HEK293 (cell line): ENCODE data around the gene EMC6.

Experiments
- BCL11A ChIP-seq: fragments of 450-650 bp; formaldehyde crosslinking; IDR thresholded peaks from 2 replicates; pipeline ENCODE4 v1.5.1; 2016; ENCODE audit warnings: low read depth, missing biosample characterization, missing genetic modification characterization
- GLIS2 ChIP-seq: fragments of 450-650 bp; formaldehyde crosslinking; IDR thresholded peaks from 2 replicates; pipeline ENCODE4 v1.5.1; 2016; ENCODE audit warnings: missing biosample characterization, missing genetic modification characterization
- HOXC10 ChIP-seq: sonication (generic); formaldehyde crosslinking; IDR thresholded peaks from 2 replicates; pipeline ENCODE4 v1.8.1; 2023; ENCODE audit warnings: mild to moderate bottlenecking, missing genetic modification reagents
- HOXD13 ChIP-seq: sonication (generic); formaldehyde crosslinking; IDR thresholded peaks from 2 replicates; pipeline ENCODE4 v1.8.0; 2022; ENCODE audit warnings: missing genetic modification reagents, borderline replicate concordance
- IKZF3 ChIP-seq: fragments of 450-650 bp; IDR thresholded peaks from 2 replicates; pipeline ENCODE4 v1.5.0; 2018; ENCODE audit warnings: missing biosample characterization, mild to moderate bottlenecking, missing genetic modification characterization, moderate library complexity
- KLF8 ChIP-seq: fragments of 450-650 bp; formaldehyde crosslinking; IDR thresholded peaks from 2 replicates; pipeline ENCODE4 v1.5.1; 2016; ENCODE audit warnings: missing biosample characterization, missing genetic modification characterization
- OVOL3 ChIP-seq: fragments of 450-650 bp; formaldehyde crosslinking; IDR thresholded peaks from 2 replicates; pipeline ENCODE4 v1.5.1; 2016; ENCODE audit warnings: missing biosample characterization, missing genetic modification characterization
- REPIN1 ChIP-seq: fragments of 450-650 bp; formaldehyde crosslinking; IDR thresholded peaks from 2 replicates; pipeline ENCODE4 v1.5.1; 2017; ENCODE audit warnings: missing biosample characterization, missing genetic modification characterization, low read depth
- YY1 ChIP-seq: fragments of 450-650 bp; formaldehyde crosslinking; IDR thresholded peaks from 2 replicates; pipeline ENCODE4 v1.5.1; 2018; ENCODE audit warnings: missing biosample characterization, missing genetic modification characterization
- ZFHX2 ChIP-seq: fragments of 450-650 bp; formaldehyde crosslinking; conservative IDR thresholded peaks from 2 replicates; pipeline ENCODE4 v1.5.1; 2016; ENCODE audit warnings: missing biosample characterization, missing genetic modification characterization
- ZNF221 ChIP-seq: fragments of 450-650 bp; formaldehyde crosslinking; IDR thresholded peaks from 2 replicates; pipeline ENCODE4 v1.5.1; 2017; ENCODE audit warnings: missing biosample characterization, missing genetic modification characterization, borderline replicate concordance
- ZNF555 ChIP-seq: fragments of 450-650 bp; formaldehyde crosslinking; conservative IDR thresholded peaks from 2 replicates; pipeline ENCODE4 v1.5.1; 2017; ENCODE audit warnings: missing biosample characterization, mild to moderate bottlenecking, missing genetic modification characterization, inconsistent platforms
- ZNF560 ChIP-seq: fragments of 450-650 bp; formaldehyde crosslinking; IDR thresholded peaks from 2 replicates; pipeline ENCODE4 v1.5.1; 2017; ENCODE audit warnings: missing biosample characterization, missing genetic modification characterization, borderline replicate concordance
- ZNF707 ChIP-seq: fragments of 450-650 bp; formaldehyde crosslinking; IDR thresholded peaks from 2 replicates; pipeline ENCODE4 v1.5.1; 2016; ENCODE audit warnings: missing biosample characterization, missing genetic modification characterization
- ZNF791 ChIP-seq: fragments of 450-650 bp; formaldehyde crosslinking; IDR thresholded peaks from 2 replicates; pipeline ENCODE4 v1.5.1; 2016; ENCODE audit warnings: missing biosample characterization, missing genetic modification characterization
- TF ChIP-seq, protein P1 (sequence below): fragments of 450-650 bp; formaldehyde crosslinking; IDR thresholded peaks from 2 replicates; pipeline ENCODE4 v1.5.1; 2016; ENCODE audit warnings: missing biosample characterization, missing genetic modification characterization
- TF ChIP-seq, protein P2 (sequence below): fragments of 450-650 bp; formaldehyde crosslinking; IDR thresholded peaks from 2 replicates; pipeline ENCODE4 v1.5.1; 2016; ENCODE audit warnings: missing biosample characterization, missing genetic modification characterization
- TF ChIP-seq, protein P3 (sequence below): fragments of 450-650 bp; formaldehyde crosslinking; IDR thresholded peaks from 2 replicates; pipeline ENCODE4 v1.5.1; 2017; ENCODE audit warnings: missing biosample characterization, missing genetic modification characterization
- TF ChIP-seq, protein P4 (sequence below): fragments of 450-650 bp; formaldehyde crosslinking; IDR thresholded peaks from 2 replicates; pipeline ENCODE4 v1.5.1; 2016; ENCODE audit warnings: missing biosample characterization, missing genetic modification characterization
- TF ChIP-seq, protein P5 (sequence below): fragments of 450-650 bp; formaldehyde crosslinking; IDR thresholded peaks from 2 replicates; pipeline ENCODE4 v1.5.1; 2016; ENCODE audit warnings: missing biosample characterization, missing genetic modification characterization
- TF ChIP-seq, protein P6 (sequence below): fragments of 450-650 bp; formaldehyde crosslinking; IDR thresholded peaks from 2 replicates; pipeline ENCODE4 v1.5.1; 2017; ENCODE audit warnings: missing biosample characterization, missing genetic modification characterization
- TF ChIP-seq, protein P7 (sequence below): fragments of 450-650 bp; formaldehyde crosslinking; IDR thresholded peaks from 2 replicates; pipeline ENCODE4 v1.5.1; 2016; ENCODE audit warnings: missing biosample characterization, missing genetic modification characterization
- TF ChIP-seq, protein P8 (sequence below): fragments of 450-650 bp; formaldehyde crosslinking; IDR thresholded peaks from 2 replicates; pipeline ENCODE4 v1.5.1; 2016; ENCODE audit warnings: missing biosample characterization, missing genetic modification characterization

The EMC6 gene

DNA sequence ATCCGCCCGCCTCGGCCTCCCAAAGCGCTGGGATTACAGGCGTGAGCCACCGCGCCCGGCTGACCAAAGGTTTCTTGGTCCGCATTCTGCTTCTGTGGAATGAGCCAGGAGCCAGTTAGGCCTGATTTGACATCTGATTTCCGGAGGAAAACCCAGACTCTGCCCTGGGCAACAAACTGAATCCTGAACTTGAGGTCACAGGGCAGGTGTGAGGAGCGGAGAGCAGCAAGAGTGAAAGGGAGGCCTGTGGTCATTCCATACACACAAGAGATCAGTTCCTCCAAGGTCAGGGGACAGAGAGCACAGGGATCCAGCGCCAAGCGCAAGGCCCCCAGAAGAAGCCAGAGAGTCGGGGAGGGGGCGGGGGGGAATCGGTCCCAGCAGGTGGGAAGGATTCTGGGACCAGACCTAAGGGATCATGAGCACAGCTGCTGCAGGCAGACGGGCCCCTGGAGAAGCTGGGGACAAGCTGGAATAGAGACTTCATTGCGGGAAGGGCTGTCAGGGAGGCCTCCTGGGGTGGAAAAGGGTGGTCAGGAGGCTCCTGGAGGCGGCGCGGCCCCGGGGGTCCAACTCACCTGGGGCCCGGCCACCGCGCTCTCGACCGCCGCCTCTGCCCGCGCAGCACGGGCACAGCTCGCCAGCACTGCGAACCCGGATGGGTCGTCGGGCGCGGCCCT is 33.0 kb upstream of the EMC6 start (continued):
- no peak for TF ChIP-seq ZNF560 (tag by site-specific recombination)
- TF ChIP-seq, protein P1, sequence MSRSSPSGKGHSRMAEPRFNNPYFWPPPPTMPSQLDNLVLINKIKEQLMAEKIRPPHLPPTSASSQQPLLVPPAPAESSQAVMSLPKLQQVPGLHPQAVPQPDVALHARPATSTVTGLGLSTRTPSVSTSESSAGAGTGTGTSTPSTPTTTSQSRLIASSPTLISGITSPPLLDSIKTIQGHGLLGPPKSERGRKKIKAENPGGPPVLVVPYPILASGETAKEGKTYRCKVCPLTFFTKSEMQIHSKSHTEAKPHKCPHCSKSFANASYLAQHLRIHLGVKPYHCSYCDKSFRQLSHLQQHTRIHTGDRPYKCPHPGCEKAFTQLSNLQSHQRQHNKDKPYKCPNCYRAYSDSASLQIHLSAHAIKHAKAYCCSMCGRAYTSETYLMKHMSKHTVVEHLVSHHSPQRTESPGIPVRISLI (tag by site-specific recombination): no peak
- TF ChIP-seq, protein P2, sequence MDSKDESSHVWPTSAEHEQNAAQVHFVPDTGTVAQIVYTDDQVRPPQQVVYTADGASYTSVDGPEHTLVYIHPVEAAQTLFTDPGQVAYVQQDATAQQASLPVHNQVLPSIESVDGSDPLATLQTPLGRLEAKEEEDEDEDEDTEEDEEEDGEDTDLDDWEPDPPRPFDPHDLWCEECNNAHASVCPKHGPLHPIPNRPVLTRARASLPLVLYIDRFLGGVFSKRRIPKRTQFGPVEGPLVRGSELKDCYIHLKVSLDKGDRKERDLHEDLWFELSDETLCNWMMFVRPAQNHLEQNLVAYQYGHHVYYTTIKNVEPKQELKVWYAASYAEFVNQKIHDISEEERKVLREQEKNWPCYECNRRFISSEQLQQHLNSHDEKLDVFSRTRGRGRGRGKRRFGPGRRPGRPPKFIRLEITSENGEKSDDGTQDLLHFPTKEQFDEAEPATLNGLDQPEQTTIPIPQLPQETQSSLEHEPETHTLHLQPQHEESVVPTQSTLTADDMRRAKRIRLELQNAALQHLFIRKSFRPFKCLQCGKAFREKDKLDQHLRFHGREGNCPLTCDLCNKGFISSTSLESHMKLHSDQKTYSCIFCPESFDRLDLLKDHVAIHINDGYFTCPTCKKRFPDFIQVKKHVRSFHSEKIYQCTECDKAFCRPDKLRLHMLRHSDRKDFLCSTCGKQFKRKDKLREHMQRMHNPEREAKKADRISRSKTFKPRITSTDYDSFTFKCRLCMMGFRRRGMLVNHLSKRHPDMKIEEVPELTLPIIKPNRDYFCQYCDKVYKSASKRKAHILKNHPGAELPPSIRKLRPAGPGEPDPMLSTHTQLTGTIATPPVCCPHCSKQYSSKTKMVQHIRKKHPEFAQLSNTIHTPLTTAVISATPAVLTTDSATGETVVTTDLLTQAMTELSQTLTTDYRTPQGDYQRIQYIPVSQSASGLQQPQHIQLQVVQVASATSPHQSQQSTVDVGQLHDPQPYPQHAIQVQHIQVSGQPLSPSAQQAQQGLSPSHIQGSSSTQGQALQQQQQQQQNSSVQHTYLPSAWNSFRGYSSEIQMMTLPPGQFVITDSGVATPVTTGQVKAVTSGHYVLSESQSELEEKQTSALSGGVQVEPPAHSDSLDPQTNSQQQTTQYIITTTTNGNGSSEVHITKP (tag by site-specific recombination): no peak
- TF ChIP-seq IKZF3 (tag by site-specific recombination): no peak
- no peak for TF ChIP-seq ZNF791
- no peak for TF ChIP-seq OVOL3 (tag by site-specific recombination)
- 0 out of 2 replicates have a peak, but pooled peaks have one; percentile 16 for TF ChIP-seq BCL11A (tag by site-specific recombination)
- TF ChIP-seq, protein P3, sequence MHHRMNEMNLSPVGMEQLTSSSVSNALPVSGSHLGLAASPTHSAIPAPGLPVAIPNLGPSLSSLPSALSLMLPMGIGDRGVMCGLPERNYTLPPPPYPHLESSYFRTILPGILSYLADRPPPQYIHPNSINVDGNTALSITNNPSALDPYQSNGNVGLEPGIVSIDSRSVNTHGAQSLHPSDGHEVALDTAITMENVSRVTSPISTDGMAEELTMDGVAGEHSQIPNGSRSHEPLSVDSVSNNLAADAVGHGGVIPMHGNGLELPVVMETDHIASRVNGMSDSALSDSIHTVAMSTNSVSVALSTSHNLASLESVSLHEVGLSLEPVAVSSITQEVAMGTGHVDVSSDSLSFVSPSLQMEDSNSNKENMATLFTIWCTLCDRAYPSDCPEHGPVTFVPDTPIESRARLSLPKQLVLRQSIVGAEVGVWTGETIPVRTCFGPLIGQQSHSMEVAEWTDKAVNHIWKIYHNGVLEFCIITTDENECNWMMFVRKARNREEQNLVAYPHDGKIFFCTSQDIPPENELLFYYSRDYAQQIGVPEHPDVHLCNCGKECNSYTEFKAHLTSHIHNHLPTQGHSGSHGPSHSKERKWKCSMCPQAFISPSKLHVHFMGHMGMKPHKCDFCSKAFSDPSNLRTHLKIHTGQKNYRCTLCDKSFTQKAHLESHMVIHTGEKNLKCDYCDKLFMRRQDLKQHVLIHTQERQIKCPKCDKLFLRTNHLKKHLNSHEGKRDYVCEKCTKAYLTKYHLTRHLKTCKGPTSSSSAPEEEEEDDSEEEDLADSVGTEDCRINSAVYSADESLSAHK (tag by site-specific recombination): no peak
- no peak for TF ChIP-seq KLF8 (tag by site-specific recombination)
- peak; percentile 94 for TF ChIP-seq GLIS2 (tag by site-specific recombination)
- TF ChIP-seq, protein P4, sequence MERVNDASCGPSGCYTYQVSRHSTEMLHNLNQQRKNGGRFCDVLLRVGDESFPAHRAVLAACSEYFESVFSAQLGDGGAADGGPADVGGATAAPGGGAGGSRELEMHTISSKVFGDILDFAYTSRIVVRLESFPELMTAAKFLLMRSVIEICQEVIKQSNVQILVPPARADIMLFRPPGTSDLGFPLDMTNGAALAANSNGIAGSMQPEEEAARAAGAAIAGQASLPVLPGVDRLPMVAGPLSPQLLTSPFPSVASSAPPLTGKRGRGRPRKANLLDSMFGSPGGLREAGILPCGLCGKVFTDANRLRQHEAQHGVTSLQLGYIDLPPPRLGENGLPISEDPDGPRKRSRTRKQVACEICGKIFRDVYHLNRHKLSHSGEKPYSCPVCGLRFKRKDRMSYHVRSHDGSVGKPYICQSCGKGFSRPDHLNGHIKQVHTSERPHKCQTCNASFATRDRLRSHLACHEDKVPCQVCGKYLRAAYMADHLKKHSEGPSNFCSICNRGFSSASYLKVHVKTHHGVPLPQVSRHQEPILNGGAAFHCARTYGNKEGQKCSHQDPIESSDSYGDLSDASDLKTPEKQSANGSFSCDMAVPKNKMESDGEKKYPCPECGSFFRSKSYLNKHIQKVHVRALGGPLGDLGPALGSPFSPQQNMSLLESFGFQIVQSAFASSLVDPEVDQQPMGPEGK: peak; percentile 35; the same call in 1 of the 2 replicates
- no peak for TF ChIP-seq ZNF221 (tag by site-specific recombination)
- peak; percentile 40; the same call in 1 of the 2 replicates for TF ChIP-seq YY1
- no peak for TF ChIP-seq ZNF555 (tag by site-specific recombination)
- TF ChIP-seq, protein P5, sequence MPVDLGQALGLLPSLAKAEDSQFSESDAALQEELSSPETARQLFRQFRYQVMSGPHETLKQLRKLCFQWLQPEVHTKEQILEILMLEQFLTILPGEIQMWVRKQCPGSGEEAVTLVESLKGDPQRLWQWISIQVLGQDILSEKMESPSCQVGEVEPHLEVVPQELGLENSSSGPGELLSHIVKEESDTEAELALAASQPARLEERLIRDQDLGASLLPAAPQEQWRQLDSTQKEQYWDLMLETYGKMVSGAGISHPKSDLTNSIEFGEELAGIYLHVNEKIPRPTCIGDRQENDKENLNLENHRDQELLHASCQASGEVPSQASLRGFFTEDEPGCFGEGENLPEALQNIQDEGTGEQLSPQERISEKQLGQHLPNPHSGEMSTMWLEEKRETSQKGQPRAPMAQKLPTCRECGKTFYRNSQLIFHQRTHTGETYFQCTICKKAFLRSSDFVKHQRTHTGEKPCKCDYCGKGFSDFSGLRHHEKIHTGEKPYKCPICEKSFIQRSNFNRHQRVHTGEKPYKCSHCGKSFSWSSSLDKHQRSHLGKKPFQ (tag by site-specific recombination): no peak
- TF ChIP-seq, protein P6, sequence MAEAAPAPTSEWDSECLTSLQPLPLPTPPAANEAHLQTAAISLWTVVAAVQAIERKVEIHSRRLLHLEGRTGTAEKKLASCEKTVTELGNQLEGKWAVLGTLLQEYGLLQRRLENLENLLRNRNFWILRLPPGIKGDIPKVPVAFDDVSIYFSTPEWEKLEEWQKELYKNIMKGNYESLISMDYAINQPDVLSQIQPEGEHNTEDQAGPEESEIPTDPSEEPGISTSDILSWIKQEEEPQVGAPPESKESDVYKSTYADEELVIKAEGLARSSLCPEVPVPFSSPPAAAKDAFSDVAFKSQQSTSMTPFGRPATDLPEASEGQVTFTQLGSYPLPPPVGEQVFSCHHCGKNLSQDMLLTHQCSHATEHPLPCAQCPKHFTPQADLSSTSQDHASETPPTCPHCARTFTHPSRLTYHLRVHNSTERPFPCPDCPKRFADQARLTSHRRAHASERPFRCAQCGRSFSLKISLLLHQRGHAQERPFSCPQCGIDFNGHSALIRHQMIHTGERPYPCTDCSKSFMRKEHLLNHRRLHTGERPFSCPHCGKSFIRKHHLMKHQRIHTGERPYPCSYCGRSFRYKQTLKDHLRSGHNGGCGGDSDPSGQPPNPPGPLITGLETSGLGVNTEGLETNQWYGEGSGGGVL (tag by site-specific recombination): 0 out of 2 replicates have a peak, but pooled peaks have one; percentile 11
- TF ChIP-seq, protein P7, sequence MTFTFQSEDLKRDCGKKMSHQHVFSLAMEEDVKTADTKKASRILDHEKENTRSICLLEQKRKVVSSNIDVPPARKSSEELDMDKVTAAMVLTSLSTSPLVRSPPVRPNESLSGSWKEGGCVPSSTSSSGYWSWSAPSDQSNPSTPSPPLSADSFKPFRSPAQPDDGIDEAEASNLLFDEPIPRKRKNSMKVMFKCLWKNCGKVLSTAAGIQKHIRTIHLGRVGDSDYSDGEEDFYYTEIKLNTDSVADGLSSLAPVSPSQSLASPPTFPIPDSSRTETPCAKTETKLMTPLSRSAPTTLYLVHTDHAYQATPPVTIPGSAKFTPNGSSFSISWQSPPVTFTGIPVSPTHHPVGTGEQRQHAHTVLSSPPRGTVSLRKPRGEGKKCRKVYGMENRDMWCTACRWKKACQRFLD: no peak
- TF ChIP-seq, protein P8, sequence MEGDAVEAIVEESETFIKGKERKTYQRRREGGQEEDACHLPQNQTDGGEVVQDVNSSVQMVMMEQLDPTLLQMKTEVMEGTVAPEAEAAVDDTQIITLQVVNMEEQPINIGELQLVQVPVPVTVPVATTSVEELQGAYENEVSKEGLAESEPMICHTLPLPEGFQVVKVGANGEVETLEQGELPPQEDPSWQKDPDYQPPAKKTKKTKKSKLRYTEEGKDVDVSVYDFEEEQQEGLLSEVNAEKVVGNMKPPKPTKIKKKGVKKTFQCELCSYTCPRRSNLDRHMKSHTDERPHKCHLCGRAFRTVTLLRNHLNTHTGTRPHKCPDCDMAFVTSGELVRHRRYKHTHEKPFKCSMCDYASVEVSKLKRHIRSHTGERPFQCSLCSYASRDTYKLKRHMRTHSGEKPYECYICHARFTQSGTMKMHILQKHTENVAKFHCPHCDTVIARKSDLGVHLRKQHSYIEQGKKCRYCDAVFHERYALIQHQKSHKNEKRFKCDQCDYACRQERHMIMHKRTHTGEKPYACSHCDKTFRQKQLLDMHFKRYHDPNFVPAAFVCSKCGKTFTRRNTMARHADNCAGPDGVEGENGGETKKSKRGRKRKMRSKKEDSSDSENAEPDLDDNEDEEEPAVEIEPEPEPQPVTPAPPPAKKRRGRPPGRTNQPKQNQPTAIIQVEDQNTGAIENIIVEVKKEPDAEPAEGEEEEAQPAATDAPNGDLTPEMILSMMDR (tag by site-specific recombination): peak; percentile 12; the same call in 1 of the 2 replicates
- TF ChIP-seq HOXC10 (CRISPR knock-in tag): no peak
- TF ChIP-seq REPIN1 (tag by site-specific recombination): no peak
- no peak for TF ChIP-seq ZNF707 (tag by site-specific recombination)
- TF ChIP-seq HOXD13 (CRISPR knock-in tag): no peak
- TF ChIP-seq ZFHX2: 0 out of 2 replicates have a peak, but pooled peaks have one; percentile 8
